ENCODE measurements around the gene PADI3.

The PADI3 gene

GRCh38 chr1:17248781-17249180 is at the start of gene PADI3:
Gene PADI3 (plus strand): TSS chr1:17249098. CDS start chr1:17249138, 40 bp downstream.
- no peak for DNase-seq (ENCODE audit: low read depth in 2 of 2)

- DNase-seq (ENCODE audit: low read depth in 2 of 2): no peak
Measured at GRCh38 chr1:17199267-17200044, 49.4 kb upstream of the PADI3 start.

- DNase-seq (ENCODE audit: low read depth in 2 of 2): no peak
Measured at GRCh38 chr1:17200246-17200645, 48.7 kb upstream of the PADI3 start.

- DNase-seq (ENCODE audit: low read depth in 2 of 2): no peak
Measured at GRCh38 chr1:17200756-17201155, 48.1 kb upstream of the PADI3 start.

GRCh38 chr1:17201201-17202021 is 47.5 kb upstream of the PADI3 start:
- no peak for DNase-seq (ENCODE audit: low read depth in 2 of 2)

- DNase-seq (ENCODE audit: low read depth in 2 of 2): no peak
Measured at GRCh38 chr1:17204546-17205440, 44.1 kb upstream of the PADI3 start, which contains the start of gene PADI1. Gene PADI1 (plus strand): TSS chr1:17205128. CDS start chr1:17205218, 90 bp downstream.

GRCh38 chr1:17205652-17206051 is 43.2 kb upstream of the PADI3 start:
- DNase-seq (ENCODE audit: low read depth in 2 of 2): no peak

GRCh38 chr1:17206196-17206595 is 42.7 kb upstream of the PADI3 start:
- DNase-seq (ENCODE audit: low read depth in 2 of 2): no peak

GRCh38 chr1:17207046-17207445 is 41.9 kb upstream of the PADI3 start:
- no peak for DNase-seq (ENCODE audit: low read depth in 2 of 2)

- no peak for DNase-seq (ENCODE audit: low read depth in 2 of 2)
Measured at GRCh38 chr1:17207540-17207939, 41.4 kb upstream of the PADI3 start.

- DNase-seq (ENCODE audit: low read depth in 2 of 2): peak; percentile 26 to 31
Measured at GRCh38 chr1:17207966-17208418, 40.9 kb upstream of the PADI3 start.

- no peak for DNase-seq (ENCODE audit: low read depth in 2 of 2)
Measured at GRCh38 chr1:17208546-17208945, 40.4 kb upstream of the PADI3 start.

- no peak for DNase-seq (ENCODE audit: low read depth in 2 of 2)
Measured at GRCh38 chr1:17209430-17209829, 39.5 kb upstream of the PADI3 start.

GRCh38 chr1:17210176-17210575 is 38.7 kb upstream of the PADI3 start:
- no peak for DNase-seq (ENCODE audit: low read depth in 2 of 2)

- DNase-seq (ENCODE audit: low read depth in 2 of 2): no peak
Measured at GRCh38 chr1:17211377-17211776, 37.5 kb upstream of the PADI3 start.

- DNase-seq (ENCODE audit: low read depth in 2 of 2): no peak
Measured at GRCh38 chr1:17212009-17212408, 36.9 kb upstream of the PADI3 start.

- peak; percentile 31 to 38 for DNase-seq (ENCODE audit: low read depth in 2 of 2)
Measured at GRCh38 chr1:17212487-17213121, 36.3 kb upstream of the PADI3 start.

GRCh38 chr1:17213148-17213781 is 35.6 kb upstream of the PADI3 start:
- no peak for DNase-seq (ENCODE audit: low read depth in 2 of 2)

GRCh38 chr1:17213782-17214148 is 35.1 kb upstream of the PADI3 start:
- no peak for DNase-seq (ENCODE audit: low read depth in 2 of 2)

- DNase-seq (ENCODE audit: low read depth in 2 of 2): no peak
Measured at GRCh38 chr1:17214876-17215544, 33.9 kb upstream of the PADI3 start.
